ENCODE measurements around the gene C1QTNF4.
A peak's percentile ranks its signal among the peaks of the same experiment; 100 is the strongest.
"Not testable (repeated sequence)": the region's sequence is repeated elsewhere in the genome, so short reads cannot be mapped to it uniquely, and the experiment has no call there.

Gene C1QTNF4

DNA sequence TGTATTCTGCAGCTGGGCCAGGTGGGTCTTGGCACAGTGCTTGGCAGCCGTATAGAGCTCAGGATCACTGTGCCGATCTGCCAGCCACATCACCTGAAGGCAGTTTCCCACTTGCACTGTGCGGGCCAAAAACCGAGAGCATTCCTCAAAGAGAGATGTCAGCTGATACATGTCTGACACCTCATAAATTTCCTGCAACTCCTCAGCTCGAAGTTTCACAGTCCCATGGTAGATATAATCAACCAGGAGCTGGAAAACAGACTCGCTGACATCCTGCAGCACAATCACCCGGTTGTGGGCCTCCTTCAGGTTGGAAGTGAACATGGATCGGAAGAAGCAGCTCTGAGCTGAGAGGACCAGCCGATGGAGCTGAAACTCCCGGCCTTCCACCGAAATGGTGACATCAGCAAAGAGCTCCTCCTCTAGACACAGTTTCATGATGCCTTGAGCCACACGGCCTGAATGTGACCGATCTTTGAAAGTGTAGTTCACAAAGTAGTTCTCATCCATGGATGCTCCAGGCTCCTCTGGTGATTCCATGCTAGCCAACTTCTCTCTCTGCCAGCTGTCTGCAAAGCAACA is 16.7 kb downstream of the C1QTNF4 start:
- peak overlapping the region; percentile 82 for H3K4me3 ChIP-seq (ENCODE audit: low read depth, low read length)
- no peaks in the 10 kb centered on the region for H3K27me3 ChIP-seq (ENCODE audit: control insufficient read depth, insufficient read depth, low read length)
- peaks cover 32% of the 10 kb centered on the region for H3K36me3 ChIP-seq (ENCODE audit: control insufficient read depth, insufficient read depth, low read length)
- no peaks in the 10 kb centered on the region for H3K9me3 ChIP-seq (ENCODE audit: control insufficient read depth, insufficient read depth, low read length)
- peaks cover 8% of the 10 kb centered on the region for H3K4me1 ChIP-seq (ENCODE audit: control insufficient read depth, insufficient read depth, low read length)
- H3K9ac ChIP-seq (ENCODE audit: low read depth, low read length): no peak overlapping the region

DNA sequence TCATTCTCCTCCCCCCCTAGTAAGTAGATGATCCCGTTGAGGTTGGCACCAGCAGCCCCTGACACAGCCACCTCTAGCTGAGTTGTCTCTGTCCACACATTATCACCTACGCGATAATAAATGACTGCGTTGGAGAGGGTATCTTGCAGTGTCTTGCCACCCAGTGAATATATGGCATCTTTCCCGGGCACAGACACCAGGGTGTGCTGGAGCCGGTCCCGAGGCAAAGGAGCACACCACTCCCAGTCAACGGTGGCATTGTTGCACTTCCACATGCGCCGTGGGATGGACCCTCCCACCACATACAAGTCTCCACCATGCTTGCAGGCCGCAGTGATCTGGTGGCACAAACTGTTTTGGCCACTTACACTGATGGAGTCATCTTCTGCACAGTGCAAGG is 20.9 kb downstream of the C1QTNF4 start:
- H3K36me3 ChIP-seq (ENCODE audit: control insufficient read depth, insufficient read depth, low read length): peaks cover 32% of the 10 kb centered on the region
- no peaks in the 10 kb centered on the region for H3K27me3 ChIP-seq (ENCODE audit: control insufficient read depth, insufficient read depth, low read length)
- H3K4me1 ChIP-seq (ENCODE audit: control insufficient read depth, insufficient read depth, low read length): peaks cover 4% of the 10 kb centered on the region
- no peak overlapping the region for H3K4me3 ChIP-seq (ENCODE audit: low read depth, low read length)
- H3K9me3 ChIP-seq (ENCODE audit: control insufficient read depth, insufficient read depth, low read length): no peaks in the 10 kb centered on the region
- H3K9ac ChIP-seq (ENCODE audit: low read depth, low read length): no peak overlapping the region

DNA sequence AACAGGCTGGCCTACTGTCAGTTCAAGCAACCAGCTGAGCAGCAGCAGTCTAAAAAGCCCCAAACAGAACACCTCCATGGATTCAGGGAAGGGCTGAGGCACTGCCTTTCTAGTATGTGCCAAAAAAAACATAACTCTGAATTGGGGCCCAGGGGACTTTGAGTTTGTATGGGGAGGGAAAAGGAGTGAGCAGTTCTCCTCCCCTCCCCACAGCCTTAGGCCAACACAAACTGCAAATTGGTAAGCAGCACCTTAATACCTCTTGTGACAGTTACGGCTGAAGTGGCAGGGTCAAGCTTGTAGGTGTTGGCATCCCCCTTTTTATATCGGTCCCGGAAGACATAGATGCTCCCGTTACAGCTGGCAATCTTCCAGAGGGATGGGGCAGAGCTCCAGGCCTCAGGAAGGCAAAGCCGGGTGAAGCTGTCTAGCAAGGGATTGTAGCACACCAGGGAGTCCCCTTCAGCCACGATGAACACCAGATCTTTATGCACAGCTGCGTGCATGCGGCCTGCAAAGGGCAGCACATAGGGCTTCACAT is 21.4 kb downstream of the C1QTNF4 start:
- no peaks in the 10 kb centered on the region for H3K9me3 ChIP-seq (ENCODE audit: control insufficient read depth, insufficient read depth, low read length)

DNA sequence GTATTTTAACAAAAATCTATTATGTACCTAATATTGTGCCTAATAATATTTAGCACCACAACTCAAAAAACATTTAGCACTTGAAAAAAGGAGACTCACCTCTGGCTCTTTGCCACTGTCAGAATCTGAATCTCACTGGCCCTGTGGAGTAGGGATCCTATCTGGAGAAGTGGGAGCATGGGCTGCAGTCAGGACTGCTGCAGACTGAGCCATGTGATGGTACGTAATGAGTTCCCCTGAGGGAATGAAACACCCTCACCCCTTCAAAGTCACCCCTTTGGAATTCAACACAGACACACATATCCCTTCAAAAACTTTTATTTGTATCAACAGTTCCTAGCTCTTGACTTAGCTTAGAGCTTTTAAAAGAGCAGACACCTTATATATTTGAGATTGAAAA is 22.3 kb downstream of the C1QTNF4 start:
- H3K36me3 ChIP-seq (ENCODE audit: control insufficient read depth, insufficient read depth, low read length): peaks cover 28% of the 10 kb centered on the region
- H3K27me3 ChIP-seq (ENCODE audit: control insufficient read depth, insufficient read depth, low read length): no peaks in the 10 kb centered on the region
- no peaks in the 10 kb centered on the region for H3K4me1 ChIP-seq (ENCODE audit: control insufficient read depth, insufficient read depth, low read length)
- no peak overlapping the region for H3K4me3 ChIP-seq (ENCODE audit: low read depth, low read length)
- no peaks in the 10 kb centered on the region for H3K9me3 ChIP-seq (ENCODE audit: control insufficient read depth, insufficient read depth, low read length)
- H3K9ac ChIP-seq (ENCODE audit: low read depth, low read length): no peak overlapping the region

More for the DNA sequence above, 21.4 kb downstream of the C1QTNF4 start:
- peaks cover 2% of the 10 kb centered on the region for H3K4me1 ChIP-seq (ENCODE audit: control insufficient read depth, insufficient read depth, low read length)
- H3K4me3 ChIP-seq (ENCODE audit: low read depth, low read length): no peak overlapping the region
- peaks cover 30% of the 10 kb centered on the region for H3K36me3 ChIP-seq (ENCODE audit: control insufficient read depth, insufficient read depth, low read length)
- no peak overlapping the region for H3K9ac ChIP-seq (ENCODE audit: low read depth, low read length)
- H3K27me3 ChIP-seq (ENCODE audit: control insufficient read depth, insufficient read depth, low read length): no peaks in the 10 kb centered on the region

DNA sequence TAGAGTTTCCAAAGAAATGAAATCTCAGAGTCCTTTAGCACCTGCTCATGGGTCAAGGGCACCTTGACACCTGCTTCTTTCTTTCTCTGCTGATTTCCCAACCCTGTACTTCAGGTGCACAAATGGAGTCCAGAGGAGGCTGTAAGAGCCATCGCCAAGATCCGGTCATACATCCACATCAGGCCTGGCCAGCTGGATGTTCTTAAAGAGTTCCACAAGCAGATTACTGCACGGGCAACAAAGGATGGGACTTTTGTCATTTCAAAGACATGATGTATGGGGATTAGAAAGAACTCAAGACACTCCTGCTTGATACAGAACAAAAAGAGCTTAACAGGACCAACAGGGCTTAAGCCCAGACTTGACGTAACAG is 22.9 kb downstream of the C1QTNF4 start:
- Histone ChIP-seq H3K27me3 (ENCODE audit: control insufficient read depth, insufficient read depth, low read length) (no peaks in the 10 kb centered on the region), H3K4me1 (ENCODE audit: control insufficient read depth, insufficient read depth, low read length) (no peaks in the 10 kb centered on the region), H3K9ac (ENCODE audit: low read depth, low read length) (no peak overlapping the region), H3K9me3 (ENCODE audit: control insufficient read depth, insufficient read depth, low read length) (no peaks in the 10 kb centered on the region), H3K36me3 (ENCODE audit: control insufficient read depth, insufficient read depth, low read length) (peaks cover 28% of the 10 kb centered on the region), H3K4me3 (ENCODE audit: low read depth, low read length) (no peak overlapping the region)

DNA sequence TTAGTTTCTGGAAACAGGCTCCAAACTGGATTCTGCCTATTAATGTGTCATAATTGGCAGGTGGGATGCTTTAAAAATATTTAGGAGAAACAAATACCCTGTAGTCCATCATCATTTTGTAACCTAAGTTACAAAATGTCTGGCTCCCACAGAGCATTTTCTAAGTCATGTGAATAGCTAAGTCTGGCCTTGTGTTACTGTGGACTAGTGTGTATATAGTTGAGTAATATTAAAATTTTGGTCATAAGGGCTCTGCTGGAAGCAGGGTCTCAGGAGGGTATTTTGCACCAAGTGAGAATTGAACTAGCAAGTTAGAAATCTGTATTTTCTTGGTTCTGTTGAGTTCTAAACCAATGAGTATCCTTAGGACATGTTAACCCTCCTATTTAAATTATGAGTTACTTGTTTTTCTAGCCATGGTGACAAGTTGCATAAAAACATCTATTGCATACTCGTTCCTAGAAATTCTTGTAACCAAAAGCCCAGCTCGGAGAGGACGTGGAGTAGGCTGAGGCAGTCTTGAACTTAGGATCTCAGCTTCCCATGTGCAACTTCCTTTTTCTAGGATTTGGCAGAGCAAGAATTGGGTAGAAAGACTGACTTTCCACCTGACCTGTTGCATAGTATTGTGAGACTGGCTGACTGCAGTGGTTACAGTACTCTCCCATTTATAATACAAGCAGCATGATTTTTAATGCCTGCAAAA is 23.4 kb downstream of the C1QTNF4 start:
- Histone ChIP-seq H3K36me3 (ENCODE audit: control insufficient read depth, insufficient read depth, low read length) (peaks cover 28% of the 10 kb centered on the region), H3K4me1 (ENCODE audit: control insufficient read depth, insufficient read depth, low read length) (no peaks in the 10 kb centered on the region), H3K4me3 (ENCODE audit: low read depth, low read length) (no peak overlapping the region), H3K27me3 (ENCODE audit: control insufficient read depth, insufficient read depth, low read length) (no peaks in the 10 kb centered on the region), H3K9ac (ENCODE audit: low read depth, low read length) (no peak overlapping the region), H3K9me3 (ENCODE audit: control insufficient read depth, insufficient read depth, low read length) (no peaks in the 10 kb centered on the region)

DNA sequence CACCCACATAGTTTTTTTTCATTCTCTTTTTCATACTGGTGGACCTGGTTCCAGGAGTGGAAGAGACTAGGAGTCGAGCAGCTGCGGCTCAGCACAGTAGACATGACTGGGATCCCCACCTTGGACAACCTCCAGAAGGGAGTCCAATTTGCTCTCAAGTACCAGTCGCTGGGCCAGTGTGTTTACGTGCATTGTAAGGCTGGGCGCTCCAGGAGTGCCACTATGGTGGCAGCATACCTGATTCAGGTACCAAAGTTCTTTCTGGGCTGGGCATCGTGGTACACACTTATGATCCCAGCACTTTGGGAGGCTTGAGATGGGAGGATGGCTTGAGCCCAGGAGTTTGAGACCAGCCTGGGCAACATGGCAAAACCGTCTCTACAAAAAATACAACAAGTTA is 24.6 kb downstream of the C1QTNF4 start:
- Histone ChIP-seq H3K9me3 (ENCODE audit: control insufficient read depth, insufficient read depth, low read length) (no peaks in the 10 kb centered on the region), H3K4me1 (ENCODE audit: control insufficient read depth, insufficient read depth, low read length) (no peaks in the 10 kb centered on the region), H3K4me3 (ENCODE audit: low read depth, low read length) (no peak overlapping the region), H3K9ac (ENCODE audit: low read depth, low read length) (no peak overlapping the region), H3K36me3 (ENCODE audit: control insufficient read depth, insufficient read depth, low read length) (peaks cover 28% of the 10 kb centered on the region), H3K27me3 (ENCODE audit: control insufficient read depth, insufficient read depth, low read length) (no peaks in the 10 kb centered on the region)

DNA sequence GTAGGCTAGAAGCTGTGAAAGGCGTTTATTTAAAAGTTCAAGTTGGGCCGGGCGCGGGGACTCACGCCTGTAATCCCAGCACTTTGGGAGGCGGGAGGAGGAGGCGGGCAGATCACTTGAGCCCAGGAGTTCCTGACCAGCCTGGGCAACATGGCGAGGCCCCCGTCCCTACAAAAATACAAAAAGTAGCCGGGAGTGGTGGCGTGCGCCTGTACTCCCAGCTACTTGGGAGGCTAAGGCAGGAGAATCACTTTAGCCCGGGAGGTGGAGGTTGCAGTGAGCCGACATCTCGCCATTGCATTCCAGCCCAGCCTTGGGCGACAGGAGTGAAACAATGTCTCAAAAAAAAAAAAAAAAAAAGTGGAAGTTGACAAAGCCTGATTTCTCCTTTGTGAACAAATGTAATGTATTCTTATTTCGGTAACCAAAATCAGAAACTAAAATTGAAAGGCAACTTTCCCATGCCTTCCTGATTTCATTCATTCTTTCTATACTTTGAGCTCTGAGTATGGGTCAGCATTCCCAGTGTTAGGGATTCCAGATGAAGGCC is 28.0 kb downstream of the C1QTNF4 start:
- H3K27me3 ChIP-seq (ENCODE audit: control insufficient read depth, insufficient read depth, low read length): no peaks in the 10 kb centered on the region
- H3K4me1 ChIP-seq (ENCODE audit: control insufficient read depth, insufficient read depth, low read length): no peaks in the 10 kb centered on the region
- peak overlapping the region; percentile 90 for H3K9ac ChIP-seq (ENCODE audit: low read depth, low read length)
- peaks cover 5% of the 10 kb centered on the region for H3K36me3 ChIP-seq (ENCODE audit: control insufficient read depth, insufficient read depth, low read length)
- peak overlapping the region; percentile 85 for H3K4me3 ChIP-seq (ENCODE audit: low read depth, low read length)
- no peaks in the 10 kb centered on the region for H3K9me3 ChIP-seq (ENCODE audit: control insufficient read depth, insufficient read depth, low read length)

DNA sequence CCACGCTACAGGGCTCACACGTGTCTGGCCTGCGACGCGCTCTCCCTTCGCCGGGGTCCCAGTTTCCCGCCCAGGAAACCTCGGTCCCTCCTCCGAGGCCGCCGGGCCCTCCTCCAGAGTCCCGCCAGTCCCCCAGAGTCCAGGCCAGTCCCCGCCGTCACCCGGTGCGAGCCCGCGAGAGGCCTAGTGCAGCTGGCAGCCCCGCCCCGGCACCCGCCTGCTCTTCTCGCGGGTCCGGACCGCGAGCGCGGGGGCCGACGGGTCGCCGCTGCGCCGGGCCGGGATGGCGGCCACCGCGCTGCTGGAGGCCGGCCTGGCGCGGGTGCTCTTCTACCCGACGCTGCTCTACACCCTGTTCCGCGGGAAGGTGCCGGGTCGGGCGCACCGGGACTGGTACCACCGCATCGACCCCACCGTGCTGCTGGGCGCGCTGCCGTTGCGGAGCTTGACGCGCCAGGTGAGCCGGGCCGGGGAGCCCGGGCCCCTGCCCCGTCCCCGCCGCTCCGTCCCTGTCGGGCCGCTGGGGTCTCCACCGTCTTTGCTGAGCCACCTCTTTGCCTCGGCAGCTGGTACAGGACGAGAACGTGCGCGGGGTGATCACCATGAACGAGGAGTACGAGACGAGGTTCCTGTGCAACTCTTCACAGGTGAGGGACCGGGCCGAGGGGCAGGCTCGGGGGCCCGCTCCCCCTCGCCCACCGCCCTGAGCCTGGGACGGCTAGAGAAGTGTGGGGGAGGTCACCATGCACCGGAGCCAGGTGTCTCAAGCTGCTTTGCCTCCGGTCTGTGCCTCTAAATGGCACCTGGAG is 28.7 kb downstream of the C1QTNF4 start, which contains the start of gene PTPMT1:
PTPMT1 (plus strand) TSS at position 260 of the 809 bp plus-strand sequence; CDS start at position 284, 24 bp downstream.
- Histone ChIP-seq H3K36me3 (ENCODE audit: control insufficient read depth, insufficient read depth, low read length) (peaks cover 5% of the 10 kb centered on the region), H3K9ac (ENCODE audit: low read depth, low read length) (peak within 1 kb of the TSS; percentile 90), H3K9me3 (ENCODE audit: control insufficient read depth, insufficient read depth, low read length) (no peaks in the 10 kb centered on the region), H3K4me1 (ENCODE audit: control insufficient read depth, insufficient read depth, low read length) (no peaks in the 10 kb centered on the region), H3K27me3 (ENCODE audit: control insufficient read depth, insufficient read depth, low read length) (no peaks in the 10 kb centered on the region), H3K4me3 (ENCODE audit: low read depth, low read length) (peak within 1 kb of the TSS; percentile 85)

DNA sequence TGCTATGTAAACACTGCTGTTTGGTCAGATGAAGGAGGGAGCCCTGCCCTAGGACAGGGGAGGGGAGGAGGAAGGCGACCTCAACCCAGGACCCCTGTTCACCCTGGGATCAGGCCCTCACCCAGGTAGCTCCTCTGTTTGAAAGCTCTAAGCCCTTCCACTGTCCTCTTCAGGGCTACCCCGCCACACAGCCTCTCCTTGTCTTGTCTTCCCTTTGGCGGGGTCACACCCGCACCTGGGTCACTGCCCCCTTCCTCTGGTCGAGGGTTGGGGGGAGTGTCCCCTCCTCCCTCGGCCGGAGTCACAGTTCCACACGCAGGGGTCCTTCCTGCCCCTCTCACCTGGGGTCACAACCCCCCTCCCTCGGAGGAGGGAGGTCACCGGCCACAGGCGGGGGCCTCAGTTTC is 29.3 kb downstream of the C1QTNF4 start:
- Histone ChIP-seq H3K9ac (ENCODE audit: low read depth, low read length) (peak overlapping the region; percentile 73), H3K4me1 (ENCODE audit: control insufficient read depth, insufficient read depth, low read length) (no peaks in the 10 kb centered on the region), H3K27me3 (ENCODE audit: control insufficient read depth, insufficient read depth, low read length) (no peaks in the 10 kb centered on the region), H3K4me3 (ENCODE audit: low read depth, low read length) (peak overlapping the region; percentile 85), H3K36me3 (ENCODE audit: control insufficient read depth, insufficient read depth, low read length) (peaks cover 4% of the 10 kb centered on the region), H3K9me3 (ENCODE audit: control insufficient read depth, insufficient read depth, low read length) (no peaks in the 10 kb centered on the region)

DNA sequence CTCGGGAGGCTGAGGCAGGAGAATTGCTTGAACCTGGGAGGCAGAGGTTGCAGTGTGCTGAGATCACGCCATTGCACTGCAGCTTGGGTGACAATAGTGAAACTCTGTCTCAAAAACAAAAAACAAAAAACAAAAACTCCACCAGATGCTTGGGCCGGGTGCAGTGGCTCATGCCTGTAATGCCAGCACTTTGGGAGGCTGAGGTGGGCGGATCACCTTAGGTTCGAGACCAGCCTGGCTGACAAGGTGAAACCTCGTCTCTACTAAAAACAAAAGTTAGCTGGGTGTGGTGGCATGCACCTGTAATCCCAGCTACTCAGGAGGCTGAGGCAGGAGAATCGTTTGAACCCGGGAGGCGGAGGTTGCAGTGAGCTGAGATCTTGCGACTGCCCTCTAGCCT is 29.8 kb downstream of the C1QTNF4 start:
- H3K27me3 ChIP-seq (ENCODE audit: control insufficient read depth, insufficient read depth, low read length); H3K4me3 ChIP-seq (ENCODE audit: low read depth, low read length); H3K4me1 ChIP-seq (ENCODE audit: control insufficient read depth, insufficient read depth, low read length); H3K36me3 ChIP-seq (ENCODE audit: control insufficient read depth, insufficient read depth, low read length); H3K9ac ChIP-seq (ENCODE audit: low read depth, low read length); H3K9me3 ChIP-seq (ENCODE audit: control insufficient read depth, insufficient read depth, low read length): not testable (repeated sequence)
